K562 (cell line): Measurements from ENCODE around the gene LAP3. TPM values are rescaled to one million over a fixed set of nuclear protein-coding genes. Genes with fewer than 3 reads are reported as not detected.

Experiments
- ATAC-seq: fragments of 200-7000 bp; cut with Tn5 transposase; 3 replicates; pipeline ENCODE4 v1.9.1; 2020; ENCODE audit warnings: moderate library complexity
- BruUV-seq: library from RNA; stranded (reverse); fragments of 400-500 nt; replicated peaks from 2 replicates; lab custom pipeline; 2021; lab: Mats Ljungman, UMichigan
- CTCF ChIA-PET: fragments of 300-600 bp; formaldehyde crosslinking; extraction: SDS; loops from one replicate; lab custom pipeline; 2021; ENCODE audit warnings: low intra/inter-chr PET ratio; lab: Yijun Ruan, JAX
- POLR2A ChIA-PET: fragments of 300-600, 350-650 bp; sonication (Branson Sonifier 250); formaldehyde crosslinking; extraction: SDS; loops from one replicate; lab custom pipeline; 2021; ENCODE audit warnings: antibody characterized with exemption, inconsistent platforms; lab: Yijun Ruan, JAX
- DNase-seq, 4 experiments: peaks; one replicate each; pipeline versions ENCODE4 v3.0.0 to v3.0.0-alpha.2; 2011 to 2018; ENCODE audit warnings: low spot score in 3 of 4, mixed read lengths in 3 of 4; ENCODE audit errors: extremely low read depth in 1 of 4
- FAIRE-seq: peaks from 2 replicates; lab custom pipeline; 2011; peaks lifted over from hg19 to GRCh38; lab: Jason Lieb, UNC
- H2AFZ ChIP-seq: 2 replicates; pipeline ENCODE4 v1.6.0; 2011; ENCODE audit warnings: low read depth, low read length, control low read depth, inconsistent platforms
- H3K27ac ChIP-seq: fragments of 200-600 bp; 3 replicates; pipeline ENCODE4 v1.8.0; 2011; ENCODE audit warnings: low read depth, mild to moderate bottlenecking, control low read depth, inconsistent platforms, low read length, moderate library complexity, mixed read lengths; ENCODE audit errors: extremely low read depth
- H3K27me3 ChIP-seq, 2 experiments: fragments of 300-600 bp in 1 of 2; 2 replicates in 1 of 2; 3 replicates in 1 of 2; pipeline versions ENCODE4 v1.6.0 to v1.8.0; 2011; ENCODE audit warnings: inconsistent platforms in 2 of 2, low read length in 2 of 2, mild to moderate bottlenecking in 1 of 2, mixed read lengths in 1 of 2, moderate library complexity in 1 of 2; ENCODE audit not compliant: control insufficient read depth in 2 of 2, insufficient read depth in 2 of 2
- H3K36me3 ChIP-seq: fragments of 300-600 bp; 3 replicates; pipeline ENCODE4 v1.8.0; 2011; ENCODE audit warnings: mild to moderate bottlenecking, low read length, inconsistent platforms; ENCODE audit not compliant: control insufficient read depth, insufficient read depth
- H3K4me1 ChIP-seq, 2 experiments: fragments of 200-600 bp in 1 of 2; replicated peaks in 1 of 2; 2 replicates in 1 of 2; 3 replicates in 1 of 2; pipeline versions ENCODE4 v1.5.1 to v1.8.0; 2011; ENCODE audit warnings: inconsistent platforms in 2 of 2, low read length in 2 of 2, mild to moderate bottlenecking in 1 of 2, mixed read lengths in 1 of 2, moderate library complexity in 1 of 2; ENCODE audit not compliant: control insufficient read depth in 2 of 2, insufficient read depth in 2 of 2
- H3K4me2 ChIP-seq: 2 replicates; pipeline ENCODE4 v1.6.1; 2011; ENCODE audit warnings: low read length, control low read depth, inconsistent platforms, mixed read lengths; ENCODE audit not compliant: insufficient read depth
- H3K4me3 ChIP-seq: fragments of 200-600 bp; sonication (generic), shearing (Covaris generic); 2 replicates; pipeline ENCODE4 v1.5.1; 2016; ENCODE audit warnings: control low read depth, inconsistent platforms
- H3K79me2 ChIP-seq: fragments of 200-600 bp; 3 replicates; pipeline ENCODE4 v1.8.0; 2011; ENCODE audit warnings: low read length, inconsistent platforms; ENCODE audit not compliant: control insufficient read depth, insufficient read depth
- H3K9ac ChIP-seq, 2 experiments: 2 replicates each; pipeline versions ENCODE4 v1.6.0 to v1.6.1; 2011; ENCODE audit warnings: low read depth in 2 of 2, low read length in 2 of 2, control low read depth in 1 of 2, inconsistent platforms in 1 of 2, mild to moderate bottlenecking in 1 of 2, mixed read lengths in 1 of 2; ENCODE audit not compliant: insufficient read depth in 1 of 2
- H3K9me1 ChIP-seq: one replicate; pipeline ENCODE4 v1.6.0; 2011; ENCODE audit warnings: inconsistent platforms, mild to moderate bottlenecking, low read length, moderate library complexity; ENCODE audit not compliant: control insufficient read depth, insufficient read depth
- H3K9me3 ChIP-seq: replicated peaks from 2 replicates; pipeline ENCODE4 v1.5.1; 2011; ENCODE audit warnings: low read depth, low read length, inconsistent platforms; ENCODE audit not compliant: control insufficient read depth, insufficient read depth
- H4K20me1 ChIP-seq: replicated peaks from 2 replicates; pipeline ENCODE4 v1.6.1; 2011; ENCODE audit warnings: low read length, inconsistent platforms, mixed read lengths; ENCODE audit not compliant: control insufficient read depth, insufficient read depth
- FOSL1 ChIP-seq: fragments of 200-800 bp; sonication (Bioruptor generic); conservative IDR thresholded peaks from 2 replicates; pipeline ENCODE4 v1.6.1; 2016; ENCODE audit warnings: missing genetic modification characterization, missing compliant biosample characterization
- FOXA1 ChIP-seq: fragments of 450-650 bp; IDR thresholded peaks from 2 replicates; pipeline ENCODE4 v1.6.1; 2016; ENCODE audit warnings: mild to moderate bottlenecking, borderline replicate concordance
- FOXA3 ChIP-seq, 2 experiments: fragments of 450-650 bp in 1 of 2; sonication (generic) in 1 of 2; formaldehyde crosslinking; IDR thresholded peaks in 1 of 2; conservative IDR thresholded peaks in 1 of 2; 2 replicates each; pipeline versions ENCODE4 v1.4.0 to v1.8.0; 2020 to 2022; ENCODE audit warnings: mild to moderate bottlenecking in 2 of 2, missing genetic modification reagents in 1 of 2
- FOXK2 ChIP-seq, 2 experiments: fragments of 450-650 bp; IDR thresholded peaks in 1 of 2; conservative IDR thresholded peaks in 1 of 2; 2 replicates each; pipeline ENCODE4 v1.6.1; 2016; ENCODE audit warnings: low read depth in 2 of 2, mild to moderate bottlenecking in 1 of 2
- FOXM1 ChIP-seq, 2 experiments: fragments of 450-650 bp in 1 of 2; sonication (generic) in 1 of 2; formaldehyde crosslinking in 1 of 2; IDR thresholded peaks; 2 replicates each; pipeline versions ENCODE4 v1.6.1 to v1.9.0; 2017 to 2022; ENCODE audit warnings: low read depth in 2 of 2, mild to moderate bottlenecking in 2 of 2, missing genetic modification reagents in 1 of 2, moderate library complexity in 1 of 2
- GTF3C2 ChIP-seq: IDR thresholded peaks from 3 replicates; pipeline ENCODE4 v1.6.1; 2011; ENCODE audit warnings: borderline replicate concordance, mild to moderate bottlenecking, moderate library complexity; ENCODE audit not compliant: insufficient read length; ENCODE audit errors: extremely low read depth
- JUND ChIP-seq, 2 experiments: IDR thresholded peaks; 2 replicates in 1 of 2; 3 replicates in 1 of 2; pipeline ENCODE4 v1.6.1; 2011; ENCODE audit warnings: borderline replicate concordance in 2 of 2, low read depth in 2 of 2, low read length in 2 of 2, improper control_type of control experiment in 1 of 2, missing biosample characterization in 1 of 2, missing genetic modification characterization in 1 of 2, missing genetic modification reagents in 1 of 2
- MAFK ChIP-seq: IDR thresholded peaks from 2 replicates; pipeline ENCODE4 v1.6.1; 2011; ENCODE audit warnings: low read length, improper control_type of control experiment
- MYBL2 ChIP-seq, 2 experiments: fragments of 450-650 bp in 1 of 2; sonication (generic) in 1 of 2; formaldehyde crosslinking in 1 of 2; IDR thresholded peaks; 2 replicates each; pipeline versions ENCODE4 v1.6.1 to v1.8.1; 2017 to 2022; ENCODE audit warnings: borderline replicate concordance in 1 of 2, inconsistent platforms in 1 of 2, low read depth in 1 of 2, mild to moderate bottlenecking in 1 of 2, missing genetic modification reagents in 1 of 2, moderate library complexity in 1 of 2
- NFE2 ChIP-seq: IDR thresholded peaks from 2 replicates; pipeline ENCODE4 v1.6.1; 2014; ENCODE audit warnings: antibody characterized with exemption, low read depth
- PHB2 ChIP-seq: fragments of 450-650 bp; IDR thresholded peaks from 2 replicates; pipeline ENCODE4 v1.6.1; 2017; ENCODE audit warnings: low read depth
- VEZF1 ChIP-seq: fragments of 200-800 bp; sonication (Bioruptor generic); IDR thresholded peaks from 2 replicates; pipeline ENCODE4 v1.6.1; 2017; ENCODE audit warnings: missing genetic modification characterization, missing compliant biosample characterization
- YY1 ChIP-seq, 3 experiments: IDR thresholded peaks; 2 replicates each; pipeline ENCODE4 v1.6.1; 2011; ENCODE audit warnings: low read length in 2 of 3, mild to moderate bottlenecking in 2 of 3, moderate library complexity in 2 of 3, borderline replicate concordance in 1 of 3, control low read depth in 1 of 3, low read depth in 1 of 3; ENCODE audit not compliant: insufficient read depth in 3 of 3, insufficient replicate concordance in 2 of 3, control insufficient read depth in 1 of 3, insufficient read length in 1 of 3; ENCODE audit errors: extremely low read depth in 1 of 3
- WGBS: fragments of 100-300 bp; shearing (Covaris generic); methylation state at CpG from one replicate; pipeline ENCODE4 v1.1.6; 2016; ENCODE audit warnings: low coverage, mixed read lengths; ENCODE audit not compliant: insufficient coverage; ENCODE audit errors: missing lambda C conversion rate; 5-methylcytosine and 5-hydroxymethylcytosine counted together
- in situ Hi-C: fragments of 300-500 bp; cut with MboI; formaldehyde crosslinking; loops from 4 replicates; pipeline ENCODE4 v1.15.0; 2018; ENCODE audit warnings: inconsistent platforms, mixed read lengths
- intact Hi-C: fragments of 100-400 bp; cut with micrococcal nuclease; formaldehyde crosslinking; loops from 2 replicates; pipeline ENCODE4 v1.14.2; 2022
- polyA plus RNA-seq, 8 experiments: library from polyadenylated mRNA; depleted of rRNA in 4 of 8; stranded (reverse) in 5 of 8; unstranded in 3 of 8; fragments of >200 nt; fragmentation: Nextera tagmentation in 2 of 8; fragmentation: Illumina TruSeq in 1 of 8; extraction: Ambion mirVana in 2 of 8; extraction: Trizol in 1 of 8; gene quantifications; 2 replicates each; pipeline versions ENCODE4 v1.2.1 to v1.2.3, GENCODE V29; 2011 to 2014; ENCODE audit warnings: inconsistent platforms in 1 of 8, missing spikeins in 1 of 8
- total RNA-seq, 7 experiments: library from RNA; depleted of rRNA in 6 of 7; stranded (reverse); fragments of >200 nt in 6 of 7; fragmentation: Illumina TruSeq in 2 of 7; extraction: Trizol in 2 of 7; gene quantifications; 2 replicates each; pipeline versions ENCODE4 v1.2.1 to v1.2.3, GENCODE V29; 2011 to 2021; ENCODE audit warnings: low replicate concordance in 1 of 7

The LAP3 gene
- total and polyA plus RNA-seq, 9 of the 15 experiments (the other 6 are each of a cell fraction or from before 2014, with no cell fraction given): 82.3 to 170 (median 107) TPM

GRCh38 chr4:17556498-17556897 is 20.5 kb upstream of the LAP3 start (continued):
- TF ChIP-seq GTF3C2: no peak
- TF ChIP-seq, all 486 proteins: peak for 0

GRCh38 chr4:17557880-17558279 is 19.1 kb upstream of the LAP3 start:
- ChIA-PET POLR2A (no interaction called here), CTCF (interaction anchor here (0.6 kb wide), 1 partner anchor 10 kb away, joined by 3 read pairs; no protein-coding TSS in a partner anchor)
- no peak overlapping the region for H3K27ac ChIP-seq
- no TSS peak for BruUV-seq
- H3K27me3 ChIP-seq: peaks cover 28 to 35% of the 10 kb centered on the region in 2 experiments; a peak in 4 of 5 replicates
- peaks cover 0 to 2% of the 10 kb centered on the region in 2 experiments; a peak in 1 of 5 replicates for H3K4me1 ChIP-seq
- no peaks in the 10 kb centered on the region for H3K36me3 ChIP-seq
- H3K9ac ChIP-seq: no peak overlapping the region
- FAIRE-seq: peak; percentile 32
- intact Hi-C loops (no loop called here), in situ Hi-C loops (no loop called here)
- no peak overlapping the region for H3K4me3 ChIP-seq
- H3K79me2 ChIP-seq: no peaks in the 10 kb centered on the region
- H3K4me2 ChIP-seq: no peak overlapping the region
- H2AFZ ChIP-seq: no peak overlapping the region
- peak; percentile 73 for ATAC-seq
- H3K9me1 ChIP-seq: no peaks in the 10 kb centered on the region
- WGBS: 4% methylated on average over 5 of the region's 5 CpGs
- H3K9me3 ChIP-seq: no peaks in the 10 kb centered on the region; the same call in 1 of the 2 replicates
- peak in 2 of 4 experiments; percentile 27 to 39 for DNase-seq
- H4K20me1 ChIP-seq: no peaks in the 10 kb centered on the region
- TF ChIP-seq FOXM1 (IDR thresholded peaks at IDR 0.05; ENCODE audit: low read depth) (peak; percentile 79), FOXM1 (CRISPR knock-in tag; IDR thresholded peaks at IDR 0.05; ENCODE audit: low read depth) (no peak), FOSL1 (tag) (peak; percentile 41), JUND (IDR thresholded peaks at IDR 0.05; ENCODE audit: borderline replicate concordance, low read depth, low read length) (0 out of 2 replicates have a peak, but pooled peaks have one; percentile 30), JUND (tag; IDR thresholded peaks at IDR 0.05; ENCODE audit: borderline replicate concordance, low read depth, low read length) (peak; percentile 26; the same call in 1 of the 3 replicates), MAFK (peak; percentile 29; the same call in 1 of the 2 replicates), PHB2 (no peak), VEZF1 (CRISPR knock-in tag) (peak; percentile 67), MYBL2 (IDR thresholded peaks at IDR 0.05; ENCODE audit: low read depth) (peak; percentile 30; the same call in 1 of the 2 replicates), MYBL2 (CRISPR knock-in tag; IDR thresholded peaks at IDR 0.05; ENCODE audit: borderline replicate concordance) (no peak), NFE2 (peak; percentile 29; the same call in 1 of the 2 replicates), FOXA3 (CRISPR knock-in tag; conservative IDR thresholded peaks at IDR 0.05 in 1 of 2, IDR thresholded peaks at IDR 0.05 in 1 of 2) (peak; percentile 84 to 91), YY1 (IDR thresholded peaks at IDR 0.05; ENCODE audit: borderline replicate concordance in 1 of 3, control insufficient read depth in 1 of 3, extremely low read depth in 1 of 3, insufficient read depth in 3 of 3, insufficient read length in 1 of 3, insufficient replicate concordance in 2 of 3, low read depth in 1 of 3, low read length in 2 of 3) (no peak), FOXA1 (0 out of 2 replicates have a peak, but pooled peaks have one; percentile 52), FOXK2 (conservative IDR thresholded peaks at IDR 0.05 in 1 of 2, IDR thresholded peaks at IDR 0.05 in 1 of 2; ENCODE audit: low read depth in 2 of 2) (peak; percentile 95 to 97)
